HTERT RPE-1 (cell line): Measurements from ENCODE around the gene GPR162.

Source experiments
- in situ Hi-C: fragments of 300-500 bp; cut with MboI; formaldehyde crosslinking; loops from 4 replicates; pipeline ENCODE4 v1.14.3; 2020; ENCODE audit warnings: low sequenced_read_pairs

The GPR162 gene

GRCh38 chr12:6822426-6823135 lies 960 bp downstream of the GPR162 start:
- in situ Hi-C loops = no loop called here

DNA sequence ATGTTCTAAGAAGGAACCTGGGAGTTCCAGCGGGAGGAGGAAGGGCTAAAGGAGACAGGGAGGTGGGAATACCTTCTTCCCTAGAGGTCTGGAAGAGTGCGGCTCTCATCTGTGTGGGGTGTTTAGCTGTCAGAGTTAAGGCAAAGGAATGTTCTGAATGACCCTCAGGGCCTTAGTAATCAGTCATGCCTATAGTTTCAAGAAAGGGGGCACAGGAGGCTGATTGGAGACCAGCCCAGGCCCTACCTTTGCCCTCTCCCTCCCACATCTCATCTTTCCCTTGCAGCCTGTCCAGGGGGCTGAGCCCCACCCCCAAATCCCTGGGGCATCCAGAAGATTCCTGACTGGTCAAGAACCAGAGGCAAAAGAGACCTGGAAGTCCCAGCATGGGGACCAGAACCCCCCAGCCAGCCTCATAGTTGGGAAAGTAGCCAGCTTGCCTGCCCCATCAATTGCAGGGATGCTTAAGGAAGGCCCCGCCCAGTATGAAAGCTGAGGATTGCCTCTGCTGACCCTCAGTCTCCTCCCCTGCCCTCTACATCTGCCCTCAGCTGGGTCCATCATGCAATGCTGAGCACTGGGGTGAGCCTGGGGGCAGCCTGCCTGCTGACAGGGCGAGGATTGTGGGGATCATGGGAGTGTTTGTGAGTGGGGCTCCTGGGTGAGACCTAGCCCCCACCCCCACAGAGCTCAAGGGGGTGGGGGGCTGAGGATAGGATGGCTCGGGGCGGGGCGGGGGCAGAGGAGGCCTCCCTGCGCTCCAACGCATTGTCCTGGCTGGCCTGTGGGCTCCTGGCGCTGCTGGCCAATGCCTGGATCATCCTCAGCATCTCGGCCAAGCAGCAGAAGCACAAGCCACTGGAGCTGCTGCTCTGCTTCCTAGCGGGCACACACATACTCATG lies 1.8 kb downstream of the GPR162 start:
- in situ Hi-C loops = no loop called here

GRCh38 chr12:6824085-6824775 lies 2.6 kb downstream of the GPR162 start:
- in situ Hi-C loops = no loop called here

- in situ Hi-C loops = no loop called here
Measured at GRCh38 chr12:6824901-6825381, 3.3 kb downstream of the GPR162 start.

GRCh38 chr12:6825398-6826124 lies 3.9 kb downstream of the GPR162 start:
- in situ Hi-C loops = no loop called here

- in situ Hi-C loops = no loop called here
Measured at GRCh38 chr12:6826125-6826733, 4.6 kb downstream of the GPR162 start.

- in situ Hi-C loops = no loop called here
Measured at GRCh38 chr12:6826734-6827436, 5.3 kb downstream of the GPR162 start.

DNA sequence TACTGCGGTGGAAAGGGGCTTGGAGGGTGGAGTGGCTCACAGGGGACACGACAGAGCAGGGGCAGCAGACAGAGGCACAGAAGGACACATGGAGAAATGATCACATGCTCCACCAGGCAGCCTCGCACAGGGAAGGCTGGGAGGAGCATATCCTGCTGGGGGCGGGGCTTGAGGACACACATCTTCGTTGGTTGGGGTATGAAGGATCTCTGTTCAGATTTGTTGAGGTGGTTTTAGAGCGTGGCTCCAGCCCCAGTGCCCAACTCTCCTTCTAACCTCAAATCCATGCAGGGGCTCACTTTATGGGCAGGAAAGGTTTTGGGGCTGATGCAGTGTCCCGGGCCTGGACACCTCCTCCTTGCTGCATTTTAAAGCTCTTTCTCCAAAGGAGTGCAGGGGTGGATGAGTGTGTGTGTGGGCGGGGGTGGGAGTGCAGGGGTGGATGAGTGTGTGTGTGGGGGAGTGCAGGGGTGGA lies 5.9 kb downstream of the GPR162 start:
- in situ Hi-C loops = no loop called here

- in situ Hi-C loops = no loop called here
Measured at GRCh38 chr12:6827982-6828780, 6.6 kb downstream of the GPR162 start, which contains the start of gene P3H3. TSS of gene P3H3 (plus strand) at chr12:6828407. CDS start at chr12:6828441, 34 bp downstream.

- in situ Hi-C loops = no loop called here
Measured at GRCh38 chr12:6828781-6829535, 7.3 kb downstream of the GPR162 start.

GRCh38 chr12:6829536-6830220 lies 8.1 kb downstream of the GPR162 start:
- in situ Hi-C loops = no loop called here

- in situ Hi-C loops = no loop called here
Measured at GRCh38 chr12:6830286-6830890, 8.8 kb downstream of the GPR162 start.

GRCh38 chr12:6830999-6831398 lies 9.4 kb downstream of the GPR162 start:
- in situ Hi-C loops = no loop called here

DNA sequence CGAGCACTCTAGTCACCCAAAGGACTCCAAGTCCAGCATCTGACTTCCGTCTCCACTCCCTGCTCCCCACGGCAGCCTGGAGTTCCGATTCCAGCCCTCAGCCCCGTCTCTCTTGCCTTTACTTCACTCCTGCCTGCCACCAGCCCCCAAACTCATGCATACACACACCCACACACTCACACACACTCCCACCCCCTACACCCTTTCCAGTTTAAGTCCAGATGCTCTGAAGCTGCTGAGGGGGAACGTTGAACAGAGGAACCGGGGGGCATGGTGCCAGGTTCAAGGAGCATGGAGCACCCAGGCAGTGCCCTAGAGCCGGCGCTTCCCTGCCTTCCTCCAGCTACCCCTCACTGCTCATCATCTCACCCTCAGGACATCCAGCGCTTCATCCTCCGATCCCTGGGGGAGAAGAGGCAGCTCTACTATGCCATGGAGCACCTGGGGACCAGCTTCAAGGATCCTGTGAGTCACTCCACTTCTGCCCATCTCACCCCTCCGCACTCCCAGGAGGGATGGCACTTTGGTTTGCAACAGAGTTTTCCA lies 9.9 kb downstream of the GPR162 start:
- in situ Hi-C loops = no loop called here

GRCh38 chr12:6832125-6832524 lies 10.5 kb downstream of the GPR162 start:
- in situ Hi-C loops = no loop called here

DNA sequence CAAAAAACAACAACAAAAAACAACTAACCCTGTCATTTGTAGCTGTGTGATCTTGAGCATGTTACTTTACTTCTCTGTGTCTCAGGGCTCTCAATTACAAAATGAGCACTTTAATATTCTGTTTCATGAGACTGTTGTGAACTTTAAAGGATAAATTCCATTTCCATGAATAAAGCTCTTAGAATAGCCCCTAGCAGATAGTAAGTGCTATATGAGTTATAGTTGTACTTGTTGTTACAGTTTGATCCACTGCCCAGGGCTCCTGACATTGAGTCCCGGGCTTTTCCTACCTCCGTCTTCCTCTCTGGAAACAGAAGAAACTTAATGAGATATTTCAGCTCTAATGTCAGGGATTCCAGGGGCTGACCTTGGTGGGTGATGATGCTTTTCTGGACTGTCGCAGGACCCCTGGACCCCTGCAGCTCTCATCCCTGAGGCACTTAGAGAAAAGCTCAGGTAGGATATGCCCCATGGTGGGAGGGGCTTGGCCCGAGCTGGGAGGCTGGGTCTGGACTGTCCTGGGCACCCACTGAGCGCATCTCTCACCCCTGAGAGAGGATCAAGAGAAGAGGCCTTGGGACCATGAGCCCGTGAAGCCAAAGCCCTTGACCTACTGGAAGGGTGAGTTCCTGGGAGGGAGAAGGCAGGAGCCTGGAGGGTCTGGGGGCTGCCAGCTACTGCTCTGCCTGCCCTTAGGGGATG lies 11.7 kb downstream of the GPR162 start:
- in situ Hi-C loops = no loop called here
